Right ventricle myocardium inferior (tissue), 1 donor: Measurements from ENCODE around the gene GAB3. TPM values are rescaled to one million over a fixed set of nuclear protein-coding genes. Genes with fewer than 3 reads are reported as not detected.

Experiments used
- ATAC-seq: fragments of 200-7000 bp; cut with Tn5 transposase; one replicate; pipeline ENCODE4 v1.9.1; 2020; ENCODE audit warnings: mild to moderate bottlenecking, moderate library complexity
- DNase-seq: peaks from one replicate; pipeline ENCODE4 v3.0.0; 2021; ENCODE audit errors: missing footprints
- intact Hi-C: fragments of 100-400 bp; cut with DNase I; formaldehyde crosslinking; loops from one replicate; pipeline ENCODE4 v1.11.0; 2022
- long read RNA-seq: library from polyadenylated mRNA; unstranded; transcript quantifications from one replicate; pipeline ENCODE4 v2.0.0, GENCODE V29; 2021
- total RNA-seq: library from RNA; stranded (reverse); fragmentation: NEBNext Ultra II Directional; extraction: Animal tissue kit (Norgen Biotek cat#: 25700); gene quantifications from one replicate; pipeline ENCODE4 v1.2.1, GENCODE V29; 2021
- donor health status: DM: no; HTN: yes; CAD: no; lungs with severe emphysema.

Gene GAB3
- 12.1 TPM for total RNA-seq
- long read RNA-seq, full-length matches to known transcripts, result 2 of 7 reads
- long read RNA-seq, partial matches to known transcripts, result 3 of 7 reads
- long read RNA-seq, other reads (novel, unspliced or antisense), result 2 of 7 reads

- intact Hi-C loops, result loop anchor here (2.0 to 5.0 kb wide), 2 partner anchors 33 to 52 kb away; no protein-coding TSS in a partner anchor
- peak; percentile 84 for ATAC-seq
- DNase-seq, result peak; percentile 75
Observed at GRCh38 chrX:154750301-154751202, at the start of gene GAB3. Gene GAB3 (minus strand): TSS chrX:154751077. CDS start chrX:154751025, 52 bp downstream.

DNA sequence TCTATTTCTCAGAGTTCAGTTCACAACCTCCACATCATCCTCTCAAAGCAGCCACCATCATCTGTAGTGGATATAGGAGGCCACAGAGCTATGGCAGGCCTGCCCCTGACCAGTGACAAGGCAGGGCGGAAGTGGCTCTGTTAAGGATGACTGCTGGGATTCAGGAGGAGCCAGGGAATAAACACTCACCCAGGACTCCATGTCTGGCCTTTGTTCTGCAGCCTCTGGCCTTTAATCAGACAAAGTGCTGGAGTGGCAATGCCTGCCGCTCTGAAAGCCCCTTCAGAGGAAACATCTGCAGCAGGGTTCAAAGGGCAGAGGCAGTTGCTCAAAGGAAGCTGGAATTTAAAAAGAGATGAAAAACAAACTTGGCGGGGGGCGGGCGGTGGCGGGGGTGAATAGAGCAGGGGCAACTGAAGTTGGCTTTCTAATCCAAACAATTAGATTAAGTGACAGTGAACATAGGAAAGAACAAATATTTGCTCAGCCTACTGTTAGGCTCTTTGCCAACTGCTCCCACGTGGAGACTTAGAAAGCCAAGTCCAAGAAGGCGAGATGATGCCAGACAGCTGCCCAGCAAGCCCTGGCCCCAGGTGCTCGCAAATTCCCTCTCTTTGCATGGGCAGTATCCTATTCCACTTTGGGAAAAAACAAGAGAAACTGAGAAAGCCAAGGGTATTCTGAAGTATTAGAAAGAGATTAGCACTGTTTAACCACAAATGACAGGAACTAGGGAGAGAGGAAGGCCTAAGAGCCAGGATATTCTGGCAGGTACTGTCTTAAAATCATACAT is 48.9 kb upstream of the GAB3 start:
- ATAC-seq, result no peak
- DNase-seq, result no peak
- intact Hi-C loops, result no loop called here

DNA sequence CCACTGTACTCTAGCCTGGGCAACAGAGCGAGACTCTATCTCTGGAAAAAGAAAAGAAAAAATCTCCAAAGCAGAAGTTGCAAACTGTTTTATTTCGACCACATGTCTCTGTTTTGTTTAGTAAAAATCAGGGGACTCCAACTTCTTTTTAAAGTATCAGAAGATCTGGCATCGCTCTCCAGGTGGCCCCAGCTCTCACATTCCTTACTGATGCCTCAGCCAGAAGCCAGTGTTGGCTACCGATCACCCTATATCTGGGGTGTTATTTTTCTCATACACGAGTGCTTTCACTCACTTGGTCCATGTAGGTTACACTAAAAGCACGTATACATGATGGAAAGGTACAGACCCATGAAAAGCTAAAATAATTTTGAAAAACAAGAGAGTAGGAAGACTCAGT is 46.1 kb upstream of the GAB3 start:
- ATAC-seq (no peak), DNase-seq (no peak)
- intact Hi-C loops, result no loop called here

DNA sequence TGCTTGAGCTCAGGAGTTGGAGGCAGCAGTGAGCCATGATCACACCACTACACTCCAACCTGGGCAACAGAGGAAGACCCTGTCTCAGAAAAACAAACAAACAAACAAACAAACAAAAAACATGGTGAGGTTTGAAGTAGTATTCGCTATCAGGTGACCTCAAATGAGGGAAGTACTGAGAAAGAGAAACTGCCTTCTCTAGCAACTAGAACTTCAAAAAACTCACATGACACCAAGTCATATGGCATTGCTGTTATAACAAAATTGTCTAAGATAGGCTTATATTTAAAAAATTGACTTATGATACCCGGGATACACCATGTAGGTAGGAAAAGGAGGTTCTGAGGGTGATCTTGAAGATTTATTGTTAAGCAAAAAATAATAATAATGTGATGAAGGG is 44.1 kb upstream of the GAB3 start:
- DNase-seq (no peak), ATAC-seq (no peak)
- intact Hi-C loops, result no loop called here

GRCh38 chrX:154793084-154793795 is 42.4 kb upstream of the GAB3 start:
- ATAC-seq, result no peak
- no peak for DNase-seq
- intact Hi-C loops, result no loop called here

DNA sequence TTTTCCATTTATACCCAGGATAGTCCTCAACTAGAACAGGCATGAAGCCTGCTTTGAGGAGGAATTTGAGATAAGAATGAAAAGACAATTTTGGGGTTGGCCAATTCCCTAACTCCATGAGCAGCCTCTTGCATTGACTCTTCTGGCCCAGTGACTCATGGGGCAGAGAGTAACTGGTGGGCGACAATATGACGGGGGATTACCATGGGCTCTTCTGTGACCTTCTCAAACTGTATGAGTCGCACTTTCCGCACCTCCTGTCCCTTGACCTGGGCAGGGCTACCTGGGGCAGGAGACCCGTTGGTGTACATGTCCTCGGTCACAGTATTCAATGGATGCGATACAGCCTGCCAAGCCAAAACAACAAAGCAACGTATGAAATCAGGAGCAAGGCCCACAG is 41.1 kb upstream of the GAB3 start:
- ATAC-seq, result no peak
- intact Hi-C loops, result no loop called here
- no peak for DNase-seq

DNA sequence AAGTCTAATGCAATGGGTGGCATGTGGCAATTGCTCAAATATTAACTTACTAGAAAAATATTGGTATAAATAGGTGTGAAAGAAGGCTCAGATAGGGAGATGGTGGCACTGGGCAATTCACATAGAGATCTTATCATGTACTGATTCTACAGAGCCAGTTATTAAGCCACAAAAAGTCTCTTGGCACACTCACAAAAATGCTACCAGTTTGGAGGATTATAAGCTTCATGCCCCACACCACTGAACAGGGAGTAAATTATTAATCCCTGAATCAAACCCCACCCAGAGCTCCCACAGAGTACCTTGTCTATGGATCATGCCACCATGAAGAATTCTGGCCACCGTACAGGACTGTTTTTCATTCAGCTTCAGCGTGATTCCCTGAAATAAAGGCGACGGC is 40.6 kb upstream of the GAB3 start:
- DNase-seq (no peak), ATAC-seq (no peak)
- intact Hi-C loops, result no loop called here

DNA sequence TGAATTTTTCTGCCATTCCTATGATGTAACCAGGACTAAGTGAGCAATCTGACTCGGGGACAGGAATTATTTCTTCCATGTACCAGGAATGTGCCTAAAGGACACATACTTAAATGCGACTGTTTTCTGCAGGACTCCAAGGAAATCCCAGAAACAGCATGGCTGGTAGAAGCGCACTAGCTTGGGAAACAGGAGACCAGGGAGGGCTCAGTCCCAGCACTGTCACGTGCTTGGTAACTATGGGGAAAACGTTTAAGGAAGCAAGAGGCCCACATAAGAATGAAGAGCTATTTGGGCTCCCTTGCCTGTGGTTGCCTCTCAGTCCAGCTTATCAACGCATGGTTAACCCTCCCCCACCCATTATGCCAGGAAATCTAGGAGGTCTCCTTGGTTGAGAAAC is 34.8 kb upstream of the GAB3 start:
- ATAC-seq (no peak), DNase-seq (no peak)
- intact Hi-C loops, result no loop called here

DNA sequence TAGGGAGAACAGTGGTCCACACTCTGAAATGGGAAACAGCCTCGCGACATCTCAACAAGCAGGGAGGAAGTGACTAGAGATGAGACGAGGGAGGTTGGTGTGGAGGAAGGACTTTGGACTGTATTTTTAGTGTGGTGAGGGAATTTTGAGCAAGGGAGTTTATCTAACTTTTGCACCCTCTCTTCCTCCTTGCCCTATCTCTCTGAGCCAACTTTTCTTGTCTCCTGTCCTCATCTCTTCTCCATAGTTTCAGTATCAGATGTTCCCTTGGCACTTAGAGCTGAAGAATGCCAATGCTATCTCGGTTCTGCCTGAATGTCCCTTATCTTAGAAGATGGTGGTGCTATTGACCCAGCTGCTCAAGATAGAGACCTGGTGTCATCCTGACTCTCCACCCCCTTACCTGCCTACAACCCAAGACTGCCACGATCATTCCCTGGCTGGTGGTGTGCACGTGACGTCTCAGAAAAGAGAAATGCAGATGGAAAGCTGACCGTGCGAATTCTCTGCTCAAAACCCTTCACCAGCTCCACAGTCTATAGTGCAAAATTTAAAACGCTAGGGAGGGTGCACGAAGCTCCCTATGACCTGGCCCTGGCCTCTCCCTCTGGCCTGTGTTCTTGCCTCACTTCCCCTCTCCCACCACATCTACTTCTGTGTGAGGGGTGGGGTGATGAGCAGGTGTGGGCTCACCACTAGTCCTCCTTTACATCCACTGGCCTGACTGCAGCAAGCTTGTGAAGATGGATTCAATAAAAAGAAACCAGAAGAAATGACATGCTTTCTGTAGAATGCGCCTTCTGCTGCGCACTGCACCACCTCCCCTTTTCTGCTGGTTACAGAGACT is 33.5 kb upstream of the GAB3 start:
- DNase-seq (no peak), ATAC-seq (no peak)
- intact Hi-C loops, result no loop called here

DNA sequence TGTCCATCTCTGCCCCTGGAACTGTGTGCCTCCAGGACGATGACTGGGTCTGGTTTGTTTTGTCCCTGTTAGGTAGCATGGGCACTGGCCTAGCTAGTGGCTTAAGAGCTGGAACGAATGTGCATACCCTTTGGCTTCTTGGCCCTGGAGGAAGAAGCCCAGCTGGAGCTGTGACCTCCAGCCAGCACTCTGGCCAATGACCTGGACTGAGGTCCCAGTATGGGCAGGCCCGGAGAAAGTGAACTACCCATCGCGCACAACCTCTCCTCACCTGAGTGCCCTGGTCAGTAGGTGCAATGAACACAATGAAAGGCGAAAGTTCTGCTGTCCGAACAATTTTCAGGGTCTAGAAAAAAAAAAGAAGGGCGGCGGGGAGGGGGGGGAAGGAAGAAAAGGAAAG is 30.1 kb upstream of the GAB3 start:
- no peak for ATAC-seq
- intact Hi-C loops, result no loop called here
- DNase-seq, result no peak

DNA sequence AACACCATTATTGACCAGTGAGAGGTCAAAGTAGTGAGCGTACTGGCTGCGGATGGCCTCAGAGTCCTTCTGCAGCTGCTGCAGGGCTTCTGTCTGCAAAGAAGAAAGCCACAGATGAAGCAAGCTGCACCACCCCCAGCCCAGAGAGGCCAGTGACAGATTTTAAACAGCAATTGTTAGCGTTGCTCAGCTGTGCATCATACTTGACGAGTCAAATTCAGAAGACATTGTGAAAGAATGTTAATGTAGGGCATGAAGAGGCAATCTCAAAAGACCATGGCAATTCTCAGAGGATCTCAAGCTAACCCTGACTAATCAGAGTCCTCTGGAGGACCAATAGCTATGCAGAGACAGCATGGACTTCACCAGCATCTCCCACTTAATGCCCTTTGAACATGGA is 28.4 kb upstream of the GAB3 start:
- intact Hi-C loops, result no loop called here
- ATAC-seq (no peak), DNase-seq (no peak)

- ATAC-seq (no peak), DNase-seq (no peak)
- intact Hi-C loops, result no loop called here
Observed at GRCh38 chrX:154776753-154777152, 25.9 kb upstream of the GAB3 start.

GRCh38 chrX:154775419-154776349 is 24.8 kb upstream of the GAB3 start:
- ATAC-seq (peak; percentile 85), DNase-seq (no peak)
- intact Hi-C loops, result no loop called here

GRCh38 chrX:154774622-154775021 is 23.7 kb upstream of the GAB3 start:
- DNase-seq, result no peak
- no peak for ATAC-seq
- intact Hi-C loops, result no loop called here

DNA sequence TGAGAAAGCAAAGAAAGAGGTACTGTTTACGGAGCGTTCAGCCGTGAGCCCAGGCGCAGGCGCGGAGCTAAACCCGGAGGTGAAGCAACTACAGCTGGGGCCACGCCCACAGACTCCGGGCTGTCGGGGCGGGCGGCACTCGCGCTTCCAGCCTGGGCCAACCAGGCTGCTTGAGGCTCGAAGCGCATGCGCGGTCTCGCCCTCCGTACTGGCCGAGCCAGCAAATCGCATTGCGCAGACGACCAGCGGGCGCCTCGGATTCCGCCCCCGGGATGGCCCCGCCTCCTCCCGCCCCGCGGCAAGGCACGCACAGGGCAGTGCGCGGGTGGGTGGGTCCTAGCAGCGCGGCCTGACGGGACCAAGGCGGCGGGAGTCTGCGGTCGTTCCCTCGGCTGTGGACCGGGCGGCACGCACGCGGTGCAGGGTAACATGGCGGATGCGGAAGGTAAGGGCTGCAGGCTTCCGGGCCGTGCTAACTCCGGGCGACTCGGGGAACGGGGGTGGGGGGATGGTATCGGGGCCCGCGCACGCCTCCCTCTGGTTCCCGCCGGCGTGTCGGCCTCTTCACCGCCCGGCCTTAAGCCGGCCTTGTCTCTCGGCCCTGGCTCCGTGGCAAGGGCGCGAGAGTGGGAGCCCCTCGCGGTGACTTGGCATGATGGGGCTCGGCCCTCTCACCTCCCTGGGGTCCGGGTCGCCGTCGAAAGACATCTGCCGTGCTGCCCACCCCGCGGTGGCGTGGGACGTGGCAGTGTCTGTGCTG is 11.8 kb upstream of the GAB3 start, which contains the start of gene DKC1:
TSS of gene DKC1 (plus strand) at position 328 of the 760 bp plus-strand sequence. CDS start at position 430, 102 bp downstream.
- ATAC-seq (peak; percentile 99), DNase-seq (peak; percentile 98)
- intact Hi-C loops, result no loop called here

DNA sequence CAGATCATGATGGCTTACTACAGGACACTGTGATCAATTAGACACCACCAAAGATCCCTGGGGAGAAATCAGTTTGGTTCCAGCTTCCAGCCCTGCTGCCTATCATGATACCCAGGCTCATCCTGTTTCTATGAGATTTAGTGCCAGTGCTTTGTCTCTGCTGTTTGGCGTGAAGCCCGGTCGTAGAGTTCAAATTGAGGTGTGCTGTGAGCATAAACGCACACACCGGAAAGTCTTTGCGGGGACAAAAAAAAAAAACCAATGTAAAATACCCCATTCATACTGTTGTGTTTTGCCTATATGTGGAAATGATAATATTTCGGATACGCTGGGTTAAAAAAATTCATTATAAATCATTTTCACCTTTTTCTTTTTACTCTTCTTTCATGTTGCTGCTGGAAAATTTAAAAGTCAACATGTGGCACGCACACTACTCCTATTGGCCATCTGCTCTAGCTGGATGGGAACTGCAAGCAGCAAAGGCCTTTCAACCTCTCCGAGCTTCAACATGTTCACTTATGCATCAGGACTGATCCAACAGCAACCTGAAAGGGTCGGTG is 11.2 kb upstream of the GAB3 start:
- intact Hi-C loops, result no loop called here
- ATAC-seq, result no peak

More for the DNA sequence above, 11.2 kb upstream of the GAB3 start:
- no peak for DNase-seq
